ENCODE data around the gene PJA1. TPM values are rescaled to one million over a fixed set of nuclear protein-coding genes. Genes with fewer than 3 reads are reported as not detected.

The PJA1 gene
- 36.0 and 36.6 TPM in 2 replicates for total RNA-seq

DNA sequence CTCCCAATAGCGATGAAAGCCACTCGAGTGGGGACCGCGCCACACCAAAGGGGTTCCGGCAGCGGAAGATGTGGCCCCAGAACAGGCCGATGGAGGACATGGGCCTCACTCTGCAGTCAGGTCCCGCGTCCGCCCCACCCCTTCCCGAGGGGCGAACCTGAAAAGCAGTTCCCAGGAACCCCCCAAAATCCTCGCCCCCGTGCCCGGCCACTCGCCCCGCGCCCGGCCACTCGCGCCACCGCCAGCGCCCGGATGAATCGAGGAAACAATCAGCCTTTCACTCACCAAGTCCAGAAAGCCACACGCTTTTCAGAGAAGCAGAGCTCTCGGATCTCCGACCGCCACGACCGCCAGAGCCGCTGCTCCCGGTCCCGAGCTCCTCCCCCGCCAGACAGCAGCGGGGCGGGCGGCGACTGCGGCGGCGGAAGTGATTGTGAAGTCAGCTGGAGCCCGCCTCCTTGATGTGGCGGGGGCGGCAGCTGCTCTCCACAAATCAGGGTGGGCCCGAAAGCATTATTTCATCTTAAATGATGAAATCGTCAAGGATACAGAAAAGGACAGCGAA is at the start of gene PJA1:
PJA1 (minus strand) TSS at position 367 of the 565 bp plus-strand sequence. CDS start 2,380 bp downstream, outside the sequence.

Data from regular cardiac myocyte (primary cell).